Stimulated activated CD8-positive, alpha-beta memory T cell treated with anti-CD3 and anti-CD28 coated beads, Interleukin-4, amount 100 ng/mL, for 1 hour (primary cell): ENCODE data around the gene CORO1A.
"Not testable (repeated sequence)": the region's sequence is repeated elsewhere in the genome, so short reads cannot be mapped to it uniquely, and the experiment has no call there.

Experiments used
- DNase-seq, 2 donors: peaks; one replicate each; pipeline ENCODE4 v3.0.0-alpha.2; 2020; ENCODE audit warnings: low read depth in 2 of 2, low spot score in 1 of 2

Gene CORO1A

GRCh38 chr16:30169416-30169815 lies 14.0 kb upstream of the CORO1A start:
- DNase-seq: not testable (repeated sequence)

- not testable (repeated sequence) for DNase-seq
Measured at GRCh38 chr16:30170145-30170544, 13.3 kb upstream of the CORO1A start.

- DNase-seq: no peak
Measured at GRCh38 chr16:30173054-30173453, 10.3 kb upstream of the CORO1A start.

GRCh38 chr16:30176876-30177275 lies 6.5 kb upstream of the CORO1A start:
- DNase-seq: not testable (repeated sequence)

- DNase-seq: no peak
Measured at GRCh38 chr16:30179195-30179594, 4.2 kb upstream of the CORO1A start.

GRCh38 chr16:30179931-30180330 lies 3.5 kb upstream of the CORO1A start:
- DNase-seq: no peak

GRCh38 chr16:30180741-30181140 lies 2.7 kb upstream of the CORO1A start:
- no peak for DNase-seq

GRCh38 chr16:30184096-30184890 lies 891 bp downstream of the CORO1A start:
- DNase-seq: peak; percentile 44 to 58

- no peak for DNase-seq
Measured at GRCh38 chr16:30184891-30185682, 1.7 kb downstream of the CORO1A start.

GRCh38 chr16:30185683-30186421 lies 2.5 kb downstream of the CORO1A start:
- DNase-seq: peak; percentile 60 to 71

GRCh38 chr16:30186444-30186781 lies 3.0 kb downstream of the CORO1A start:
- no peak for DNase-seq

GRCh38 chr16:30186782-30187555 lies 3.6 kb downstream of the CORO1A start:
- DNase-seq: peak; percentile 80 to 82

- no peak for DNase-seq
Measured at GRCh38 chr16:30187556-30187865, 4.1 kb downstream of the CORO1A start.

- no peak for DNase-seq
Measured at GRCh38 chr16:30187971-30188561, 4.7 kb downstream of the CORO1A start.

- not testable (repeated sequence) for DNase-seq
Measured at GRCh38 chr16:30191158-30191557, 7.8 kb downstream of the CORO1A start.

- DNase-seq: not testable (repeated sequence)
Measured at GRCh38 chr16:30193098-30193497, 9.7 kb downstream of the CORO1A start.

GRCh38 chr16:30193615-30194014 lies 10.2 kb downstream of the CORO1A start, which contains the start of the genes BOLA2B and SLX1A:
TSS of gene BOLA2B (minus strand) at chr16:30193666. CDS start at chr16:30193595, 71 bp downstream.
TSS of gene SLX1A (plus strand) at chr16:30193875. CDS start at chr16:30194085, 210 bp downstream.
- not testable (repeated sequence) for DNase-seq

- not testable (repeated sequence) for DNase-seq
Measured at GRCh38 chr16:30194172-30194925, 10.9 kb downstream of the CORO1A start.

GRCh38 chr16:30197001-30197400 lies 13.6 kb downstream of the CORO1A start:
- DNase-seq: not testable (repeated sequence)

- DNase-seq: not testable (repeated sequence)
Measured at GRCh38 chr16:30199049-30199448, 15.6 kb downstream of the CORO1A start, which contains the start of gene SULT1A3. TSS of gene SULT1A3 (plus strand) at chr16:30199255. CDS start at chr16:30200729, 1,474 bp downstream.
